Left lung (tissue), 10 donors: ENCODE results near the gene ZGPAT. TPM values are rescaled to one million over a fixed set of nuclear protein-coding genes. Genes with fewer than 3 reads are reported as not detected.

Experiments used
- ATAC-seq: fragments of 200-7000 bp; cut with Tn5 transposase; one replicate; pipeline ENCODE4 v1.9.1; 2020; ENCODE audit warnings: moderate library complexity
- DNase-seq, 4 donors: peaks; one replicate each; pipeline ENCODE4 v3.0.0-alpha.2; 2013 to 2020
- H3K27ac ChIP-seq, 2 donors: fragments of 200-600 bp; sonication (generic) in 1 of 2; one replicate each; pipeline versions ENCODE4 v1.5.0 to v1.8.0; 2020 to 2021
- H3K27me3 ChIP-seq, 2 donors: fragments of 200-600 bp; sonication (generic) in 1 of 2; one replicate each; pipeline versions ENCODE4 v1.5.0 to v1.8.0; 2020 to 2021
- H3K36me3 ChIP-seq, 2 donors: fragments of 200-600 bp; sonication (generic) in 1 of 2; one replicate each; pipeline versions ENCODE4 v1.5.0 to v1.8.0; 2020 to 2021
- H3K4me1 ChIP-seq, 2 donors: fragments of 200-600 bp; one replicate each; pipeline ENCODE4 v1.8.0; 2021
- H3K4me3 ChIP-seq, 2 donors: fragments of 200-600 bp; sonication (generic) in 1 of 2; one replicate each; pipeline versions ENCODE4 v1.5.0 to v1.8.0; 2020 to 2021; ENCODE audit warnings: mild to moderate bottlenecking in 1 of 2
- H3K9me3 ChIP-seq, 2 donors: fragments of 200-600 bp; sonication (generic) in 1 of 2; one replicate each; pipeline versions ENCODE4 v1.5.0 to v1.8.0; 2020 to 2021
- intact Hi-C, 2 donors: fragments of 100-400 bp; cut with DNase I; formaldehyde crosslinking; loops; one replicate each; pipeline versions ENCODE4 v1.11.2 to v1.14.2; 2022
- polyA plus RNA-seq, 6 donors: library from polyadenylated mRNA; unstranded; fragments of 120-200 nt; gene quantifications; one replicate each; pipeline ENCODE4 v1.2.1, GENCODE V29; 2013; ENCODE audit not compliant: insufficient read length in 6 of 6
- total RNA-seq, 2 donors: library from RNA; stranded (reverse); fragmentation: NEBNext Ultra II Directional; extraction: Animal tissue kit (Norgen Biotek cat#: 25700); gene quantifications; one replicate each; pipeline ENCODE4 v1.2.1, GENCODE V29; 2021
- TF ChIP-seq, protein P1 (sequence below), 2 donors: fragments of 200-600 bp; sonication (generic) in 1 of 2; IDR thresholded peaks; one replicate each; pipeline versions ENCODE4 v1.5.0 to v1.8.0; 2021; ENCODE audit warnings: antibody characterized with exemption in 2 of 2
- donor health status: DM: no; HTN: yes; CAD: no.
- donor health status: DM: no; HTN: no; CAD: no.

Gene ZGPAT
- total and polyA plus RNA-seq, 8 donors = 13.7 to 28.8 (median 18.9) TPM

DNA sequence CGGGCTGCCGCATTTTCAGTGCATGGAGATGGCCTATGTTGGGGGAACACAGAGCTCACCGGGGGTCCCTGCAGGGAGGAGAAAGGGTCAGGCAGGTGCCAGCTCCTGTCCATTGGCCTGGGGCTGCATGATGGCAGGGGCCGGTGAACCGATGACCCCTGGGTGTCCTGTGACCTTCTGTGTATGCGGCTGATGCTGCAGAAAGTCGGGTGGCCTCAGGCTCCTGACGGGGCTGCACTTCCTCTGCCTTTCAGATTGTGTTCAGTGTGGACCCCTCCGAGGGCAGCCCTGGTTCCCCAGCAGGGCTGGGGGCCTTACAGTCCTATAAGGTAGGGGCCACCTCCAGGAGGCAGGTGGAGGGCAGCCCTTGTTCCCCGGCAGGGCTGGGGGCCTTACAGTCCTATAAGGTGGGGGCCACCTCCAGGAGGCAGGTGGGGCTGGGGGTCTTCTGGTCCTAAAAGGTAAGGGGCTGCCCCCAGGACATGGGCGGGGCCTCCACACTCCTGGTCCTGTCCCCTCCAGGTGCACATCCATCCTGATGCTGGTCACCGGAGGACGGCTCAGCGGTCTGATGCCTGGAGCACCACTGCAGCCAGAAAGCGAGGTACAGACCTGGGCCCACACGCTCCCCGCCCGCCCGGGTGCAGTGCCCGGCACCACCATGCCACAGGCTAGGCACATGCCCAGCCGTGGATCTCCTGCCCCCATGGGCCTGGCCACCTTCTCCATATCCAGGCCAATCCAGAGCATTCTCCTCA lies 22.4 kb upstream of the ZGPAT start:
- Histone ChIP-seq H3K36me3 (peaks cover 0 to 18% of the 10 kb centered on the region in 2 donors), H3K4me1 (peaks cover 24 to 65% of the 10 kb centered on the region in 2 donors), H3K27ac (peak overlapping the region; percentile 88 to 91), H3K9me3 (no peaks in the 10 kb centered on the region), H3K4me3 (no peak overlapping the region), H3K27me3 (no peaks in the 10 kb centered on the region)
- ATAC-seq = no peak
- TF ChIP-seq, protein P1, sequence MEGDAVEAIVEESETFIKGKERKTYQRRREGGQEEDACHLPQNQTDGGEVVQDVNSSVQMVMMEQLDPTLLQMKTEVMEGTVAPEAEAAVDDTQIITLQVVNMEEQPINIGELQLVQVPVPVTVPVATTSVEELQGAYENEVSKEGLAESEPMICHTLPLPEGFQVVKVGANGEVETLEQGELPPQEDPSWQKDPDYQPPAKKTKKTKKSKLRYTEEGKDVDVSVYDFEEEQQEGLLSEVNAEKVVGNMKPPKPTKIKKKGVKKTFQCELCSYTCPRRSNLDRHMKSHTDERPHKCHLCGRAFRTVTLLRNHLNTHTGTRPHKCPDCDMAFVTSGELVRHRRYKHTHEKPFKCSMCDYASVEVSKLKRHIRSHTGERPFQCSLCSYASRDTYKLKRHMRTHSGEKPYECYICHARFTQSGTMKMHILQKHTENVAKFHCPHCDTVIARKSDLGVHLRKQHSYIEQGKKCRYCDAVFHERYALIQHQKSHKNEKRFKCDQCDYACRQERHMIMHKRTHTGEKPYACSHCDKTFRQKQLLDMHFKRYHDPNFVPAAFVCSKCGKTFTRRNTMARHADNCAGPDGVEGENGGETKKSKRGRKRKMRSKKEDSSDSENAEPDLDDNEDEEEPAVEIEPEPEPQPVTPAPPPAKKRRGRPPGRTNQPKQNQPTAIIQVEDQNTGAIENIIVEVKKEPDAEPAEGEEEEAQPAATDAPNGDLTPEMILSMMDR (IDR thresholded peaks at IDR 0.05) = no peak
- intact Hi-C loops = no loop called here
- DNase-seq = peak in 1 of 4 donors; percentile 75

DNA sequence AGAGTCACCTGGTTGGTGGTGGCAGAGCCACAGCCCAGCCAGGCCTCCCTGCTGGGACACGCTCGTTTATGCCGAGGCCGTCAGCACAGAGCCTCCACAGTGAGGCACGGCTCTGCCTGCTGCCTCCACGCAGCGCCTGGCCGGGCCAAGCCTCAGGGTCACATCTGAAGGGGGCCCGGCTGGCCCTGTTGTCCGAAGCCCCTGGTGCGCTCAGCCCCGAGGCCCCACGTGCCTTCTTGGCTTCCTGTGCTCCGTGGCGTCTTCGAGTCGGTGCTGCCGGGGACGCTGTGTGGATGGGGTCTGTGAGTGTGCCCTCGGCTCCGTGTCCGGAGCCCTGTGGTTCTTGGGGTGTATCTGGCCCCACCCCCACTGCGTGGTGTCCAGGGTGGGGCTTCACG lies 21.7 kb upstream of the ZGPAT start:
- H3K27ac ChIP-seq = peak overlapping the region; percentile 88 to 91
- no peaks in the 10 kb centered on the region for H3K27me3 ChIP-seq
- ATAC-seq (no peak), DNase-seq (peak in 1 of 4 donors; percentile 77)
- H3K9me3 ChIP-seq = no peaks in the 10 kb centered on the region
- TF ChIP-seq, protein P1 (IDR thresholded peaks at IDR 0.05) = no peak
- intact Hi-C loops = no loop called here
- H3K4me3 ChIP-seq = no peak overlapping the region
- peaks cover 24 to 65% of the 10 kb centered on the region in 2 donors for H3K4me1 ChIP-seq
- peaks cover 0 to 17% of the 10 kb centered on the region in 2 donors for H3K36me3 ChIP-seq

DNA sequence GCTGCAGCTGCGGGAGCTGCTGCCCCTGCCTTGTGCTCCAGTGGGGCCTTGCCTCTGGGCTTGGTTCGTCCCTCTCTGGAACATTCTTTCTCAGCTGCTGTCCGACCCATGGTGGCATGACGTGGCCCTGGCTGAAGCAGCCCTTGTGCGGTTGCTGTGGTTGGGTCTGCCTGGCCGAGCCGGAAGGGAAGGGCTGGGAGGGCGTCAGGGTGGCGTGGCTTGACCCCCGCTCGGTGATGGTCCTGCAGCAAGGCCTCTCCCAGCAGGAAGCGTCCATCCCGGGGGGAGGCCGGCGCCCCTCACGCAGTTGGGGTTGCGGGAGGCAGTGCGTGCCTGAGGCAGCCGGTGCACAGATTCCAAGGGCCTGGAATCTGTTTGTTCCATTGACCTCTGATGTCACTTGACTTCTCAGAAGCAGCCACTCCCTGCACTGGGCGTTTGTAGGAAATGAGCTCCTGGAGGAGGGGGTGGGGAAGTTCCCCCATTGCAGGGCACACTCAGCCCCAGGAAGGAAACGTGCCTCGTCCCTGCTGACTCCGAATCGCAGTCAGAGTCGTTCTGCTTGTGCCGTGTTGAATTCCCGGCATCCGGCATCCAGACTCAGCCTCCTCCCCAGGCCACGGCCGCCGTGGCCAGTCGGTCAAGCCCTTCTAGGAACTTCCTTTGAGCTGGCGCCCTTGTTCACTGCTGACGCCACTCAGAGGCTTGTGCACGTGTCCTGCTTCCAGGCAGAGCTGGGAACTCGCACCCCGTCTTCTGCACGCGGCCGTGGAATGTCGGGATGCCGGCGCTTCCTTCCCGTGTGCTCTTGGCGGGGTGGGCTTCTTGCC lies 21.1 kb upstream of the ZGPAT start:
- Histone ChIP-seq H3K27ac (peak overlapping the region; percentile 88 to 91), H3K9me3 (no peaks in the 10 kb centered on the region), H3K36me3 (peaks cover 0 to 18% of the 10 kb centered on the region in 2 donors), H3K4me3 (no peak overlapping the region), H3K27me3 (no peaks in the 10 kb centered on the region), H3K4me1 (peaks cover 24 to 67% of the 10 kb centered on the region in 2 donors)
- intact Hi-C loops = no loop called here
- peak in 3 of 4 donors; percentile 54 to 90 (median 86) for DNase-seq
- ATAC-seq = peak; percentile 66
- TF ChIP-seq, protein P1 (IDR thresholded peaks at IDR 0.05) = no peak

DNA sequence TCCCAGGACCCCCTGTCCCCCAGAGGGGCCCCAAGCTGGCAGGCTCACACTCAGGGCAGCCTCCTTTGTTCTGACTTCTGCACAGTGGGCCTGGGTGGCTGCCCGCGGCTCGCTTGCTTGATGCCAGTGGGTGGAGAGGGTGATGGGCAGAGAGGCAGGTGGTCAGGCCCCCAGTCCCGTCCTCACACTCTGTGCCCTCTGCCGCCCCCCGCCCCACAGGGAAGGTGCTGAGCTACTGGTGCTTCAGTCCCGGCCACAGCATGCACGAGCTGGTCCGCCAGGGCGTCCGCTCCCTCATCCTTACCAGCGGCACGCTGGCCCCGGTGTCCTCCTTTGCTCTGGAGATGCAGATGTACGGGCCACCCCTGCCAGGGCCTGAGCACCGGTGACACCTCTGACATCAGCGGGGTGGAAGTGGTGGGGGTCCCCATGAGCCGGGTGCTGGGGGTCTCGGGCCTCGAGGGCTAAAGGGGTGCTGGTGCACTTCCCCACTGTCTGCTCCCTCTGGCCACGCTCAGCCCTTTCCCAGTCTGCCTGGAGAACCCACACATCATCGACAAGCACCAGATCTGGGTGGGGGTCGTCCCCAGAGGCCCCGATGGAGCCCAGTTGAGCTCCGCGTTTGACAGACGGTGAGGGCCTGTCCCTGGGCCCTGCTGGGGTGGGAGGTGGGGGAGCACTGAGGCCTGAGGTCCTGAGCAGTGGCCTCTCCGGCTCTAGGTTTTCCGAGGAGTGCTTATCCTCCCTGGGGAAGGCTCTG lies 20.2 kb upstream of the ZGPAT start:
- TF ChIP-seq, protein P1 (IDR thresholded peaks at IDR 0.05) = no peak
- H3K4me1 ChIP-seq = peaks cover 22 to 63% of the 10 kb centered on the region in 2 donors
- H3K27me3 ChIP-seq = no peaks in the 10 kb centered on the region
- ATAC-seq (no peak), DNase-seq (peak in 1 of 4 donors; percentile 78)
- H3K4me3 ChIP-seq = no peak overlapping the region
- peak overlapping the region; percentile 88 to 91 for H3K27ac ChIP-seq
- H3K9me3 ChIP-seq = no peaks in the 10 kb centered on the region
- intact Hi-C loops = no loop called here
- H3K36me3 ChIP-seq = peaks cover 0 to 13% of the 10 kb centered on the region in 2 donors
